ENCODE measurements around the gene PEX3. TPM values are rescaled to one million over a fixed set of nuclear protein-coding genes. Genes with fewer than 3 reads are reported as not detected.
A peak's percentile ranks its signal among the peaks of the same experiment; 100 is the strongest.

The PEX3 gene
- total RNA-seq, 2 donors from 2014 or later, result 10.0 to 12.2 TPM

GRCh38 chr6:143510991-143511891 lies 60.6 kb downstream of the PEX3 start, which contains the start of gene FUCA2:
Gene FUCA2 (minus strand): TSS chr6:143511720. CDS start chr6:143511634, 86 bp downstream.
- WGBS, 2 experiments (ENCODE audit: insufficient coverage in 1 of 2, insufficient read length in 1 of 2), result 13 to 25% methylated on average over 16 to 63 of the region's 63 CpGs
- no peaks in the 10 kb centered on the region for H3K9me3 Mint-ChIP-seq
- peaks cover 20% of the 10 kb centered on the region for H3K36me3 Mint-ChIP-seq (ENCODE audit: low read depth)
- H3K4me3 Mint-ChIP-seq, result peak within 1 kb of the TSS; percentile 77
- Histone ChIP-seq H3K27ac (ENCODE audit: low read depth, low read length) (peak within 1 kb of the TSS; percentile 65), H3K36me3 (ENCODE audit: control insufficient read depth, insufficient read depth, low read length) (peaks cover 11% of the 10 kb centered on the region), H3K9ac (ENCODE audit: extremely low read depth, low read length, poor library complexity, severe bottlenecking) (peak within 1 kb of the TSS; percentile 62), H3K4me1 (ENCODE audit: control insufficient read depth, insufficient read depth, low read length) (peaks cover 4% of the 10 kb centered on the region), H3K9me3 (ENCODE audit: control insufficient read depth, low read length) (no peaks in the 10 kb centered on the region), H3K4me3 (ENCODE audit: low read length) (peak within 1 kb of the TSS; percentile 90), H3K27me3 (ENCODE audit: control insufficient read depth, insufficient read depth, low read length, poor library complexity, severe bottlenecking) (no peaks in the 10 kb centered on the region)
- peaks cover 17% of the 10 kb centered on the region for H3K27me3 Mint-ChIP-seq (ENCODE audit: insufficient read depth)
- peak; percentile 95 for DNase-seq
- peak within 1 kb of the TSS; percentile 90 for H3K27ac Mint-ChIP-seq
- H3K4me1 Mint-ChIP-seq, result peaks cover 11% of the 10 kb centered on the region
- TF ChIP-seq, protein P1, sequence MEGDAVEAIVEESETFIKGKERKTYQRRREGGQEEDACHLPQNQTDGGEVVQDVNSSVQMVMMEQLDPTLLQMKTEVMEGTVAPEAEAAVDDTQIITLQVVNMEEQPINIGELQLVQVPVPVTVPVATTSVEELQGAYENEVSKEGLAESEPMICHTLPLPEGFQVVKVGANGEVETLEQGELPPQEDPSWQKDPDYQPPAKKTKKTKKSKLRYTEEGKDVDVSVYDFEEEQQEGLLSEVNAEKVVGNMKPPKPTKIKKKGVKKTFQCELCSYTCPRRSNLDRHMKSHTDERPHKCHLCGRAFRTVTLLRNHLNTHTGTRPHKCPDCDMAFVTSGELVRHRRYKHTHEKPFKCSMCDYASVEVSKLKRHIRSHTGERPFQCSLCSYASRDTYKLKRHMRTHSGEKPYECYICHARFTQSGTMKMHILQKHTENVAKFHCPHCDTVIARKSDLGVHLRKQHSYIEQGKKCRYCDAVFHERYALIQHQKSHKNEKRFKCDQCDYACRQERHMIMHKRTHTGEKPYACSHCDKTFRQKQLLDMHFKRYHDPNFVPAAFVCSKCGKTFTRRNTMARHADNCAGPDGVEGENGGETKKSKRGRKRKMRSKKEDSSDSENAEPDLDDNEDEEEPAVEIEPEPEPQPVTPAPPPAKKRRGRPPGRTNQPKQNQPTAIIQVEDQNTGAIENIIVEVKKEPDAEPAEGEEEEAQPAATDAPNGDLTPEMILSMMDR (conservative IDR thresholded peaks at IDR 0.05), result no peak

- DNase-seq, result peak; percentile 92
- 30 to 32% methylated on average over 2 to 4 of the region's 4 CpGs for WGBS, 2 experiments (ENCODE audit: insufficient coverage in 1 of 2, insufficient read length in 1 of 2)
- peaks cover 4% of the 10 kb centered on the region for H3K4me1 ChIP-seq (ENCODE audit: control insufficient read depth, insufficient read depth, low read length)
- peaks cover 28% of the 10 kb centered on the region for H3K27me3 Mint-ChIP-seq (ENCODE audit: insufficient read depth)
- H3K27me3 ChIP-seq (ENCODE audit: control insufficient read depth, insufficient read depth, low read length, poor library complexity, severe bottlenecking), result no peaks in the 10 kb centered on the region
- H3K9me3 ChIP-seq (ENCODE audit: control insufficient read depth, low read length), result no peaks in the 10 kb centered on the region
- H3K36me3 Mint-ChIP-seq (ENCODE audit: low read depth), result peaks cover 1% of the 10 kb centered on the region
- peaks cover 18% of the 10 kb centered on the region for H3K4me1 Mint-ChIP-seq
- peak overlapping the region; percentile 12 for H3K27ac Mint-ChIP-seq
- H3K9ac ChIP-seq (ENCODE audit: extremely low read depth, low read length, poor library complexity, severe bottlenecking), result no peak overlapping the region
- no peaks in the 10 kb centered on the region for H3K9me3 Mint-ChIP-seq
- H3K4me3 Mint-ChIP-seq, result no peak overlapping the region
- TF ChIP-seq, protein P1 (conservative IDR thresholded peaks at IDR 0.05), result peak; percentile 91
- H3K36me3 ChIP-seq (ENCODE audit: control insufficient read depth, insufficient read depth, low read length), result no peaks in the 10 kb centered on the region
- no peak overlapping the region for H3K27ac ChIP-seq (ENCODE audit: low read depth, low read length)
- no peak overlapping the region for H3K4me3 ChIP-seq (ENCODE audit: low read length)
These were observed 62.8 kb downstream of the PEX3 start for GRCh38 chr6:143513410-143513809.

DNA sequence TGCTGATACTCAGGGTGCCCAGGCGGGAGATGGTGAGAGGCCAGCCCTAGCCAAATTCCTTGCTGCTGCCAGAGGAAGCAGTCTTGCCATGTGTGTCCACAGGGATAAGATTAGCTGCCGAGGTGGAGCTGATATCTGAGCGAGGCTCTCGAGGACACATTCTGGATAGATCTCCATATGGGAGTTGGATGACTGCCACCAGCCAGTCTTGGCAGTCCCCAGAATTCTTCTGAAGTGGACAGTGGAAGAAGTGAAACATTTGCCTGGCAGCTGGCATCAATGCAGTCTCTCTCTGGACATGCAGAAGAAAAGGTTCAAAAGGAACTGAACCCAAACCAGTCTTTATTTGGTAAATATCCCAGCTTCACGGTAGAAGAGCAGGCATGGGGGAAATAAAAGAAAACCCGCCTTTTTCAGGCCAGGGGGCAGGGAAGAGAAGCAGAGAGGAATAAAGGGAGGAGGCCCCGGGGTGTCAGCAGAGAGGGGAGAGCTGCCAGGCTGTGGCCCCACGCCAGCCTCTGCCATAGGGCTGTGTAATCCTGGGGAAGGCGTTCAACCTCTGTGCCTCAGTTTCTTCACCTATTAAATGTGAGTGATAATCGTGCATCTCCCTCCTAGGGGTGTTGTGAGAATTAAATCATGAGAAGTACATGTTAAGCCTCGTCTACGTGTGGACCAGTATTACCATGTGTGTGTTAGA lies 64.6 kb downstream of the PEX3 start:
- H3K27ac Mint-ChIP-seq, result no peak overlapping the region
- TF ChIP-seq, protein P1 (conservative IDR thresholded peaks at IDR 0.05), result no peak
- Histone ChIP-seq H3K4me1 (ENCODE audit: control insufficient read depth, insufficient read depth, low read length) (peaks cover 4% of the 10 kb centered on the region), H3K36me3 (ENCODE audit: control insufficient read depth, insufficient read depth, low read length) (no peaks in the 10 kb centered on the region), H3K4me3 (ENCODE audit: low read length) (no peak overlapping the region), H3K27me3 (ENCODE audit: control insufficient read depth, insufficient read depth, low read length, poor library complexity, severe bottlenecking) (no peaks in the 10 kb centered on the region), H3K27ac (ENCODE audit: low read depth, low read length) (no peak overlapping the region), H3K9me3 (ENCODE audit: control insufficient read depth, low read length) (peaks cover 2% of the 10 kb centered on the region), H3K9ac (ENCODE audit: extremely low read depth, low read length, poor library complexity, severe bottlenecking) (no peak overlapping the region)
- 85 to 89% methylated on average over 8 to 12 of the region's 12 CpGs for WGBS, 2 experiments (ENCODE audit: insufficient coverage in 1 of 2, insufficient read length in 1 of 2)
- DNase-seq, result no peak
- peaks cover 35% of the 10 kb centered on the region for H3K27me3 Mint-ChIP-seq (ENCODE audit: insufficient read depth)
- H3K4me1 Mint-ChIP-seq, result peaks cover 18% of the 10 kb centered on the region
- no peak overlapping the region for H3K4me3 Mint-ChIP-seq
- H3K36me3 Mint-ChIP-seq (ENCODE audit: low read depth), result no peaks in the 10 kb centered on the region
- H3K9me3 Mint-ChIP-seq, result no peaks in the 10 kb centered on the region
